OCI-LY7 (cell line): Measurements from ENCODE around the gene SMCHD1. TPM values are rescaled to one million over a fixed set of nuclear protein-coding genes. Genes with fewer than 3 reads are reported as not detected.

Source experiments
- BruUV-seq: library from RNA; stranded (reverse); fragments of 400-500 nt; replicated peaks from 2 replicates; lab custom pipeline; 2021; lab: Mats Ljungman, UMichigan
- CTCF ChIA-PET: fragments of 300-600 bp; sonication (Branson Sonifier 250); formaldehyde crosslinking; loops from one replicate; lab custom pipeline; 2022; ENCODE audit warnings: antibody characterized with exemption; ENCODE audit not compliant: unreplicated experiment; lab: Charles Lee
- POLR2A ChIA-PET: fragments of 300-600 bp; sonication (Branson Sonifier 250); formaldehyde crosslinking; loops from one replicate; lab custom pipeline; 2022; ENCODE audit warnings: antibody characterized with exemption; lab: Charles Lee
- DNase-seq: peaks from one replicate; pipeline ENCODE4 v3.0.0-alpha.2; 2015; ENCODE audit warnings: low spot score
- H2AFZ ChIP-seq: fragments of 200-600 bp; sonication (generic), shearing (Covaris generic); 2 replicates; pipeline ENCODE4 v1.6.1; 2014; ENCODE audit warnings: mild to moderate bottlenecking, antibody characterized with exemption, low read length, moderate library complexity
- H3K27ac ChIP-seq: fragments of 200-600 bp; sonication (generic); 2 replicates; pipeline ENCODE4 v1.5.1; 2014; ENCODE audit warnings: mixed run types, low read depth, mild to moderate bottlenecking, moderate library complexity, low read length, inconsistent platforms; ENCODE audit not compliant: poor library complexity, severe bottlenecking
- H3K36me3 ChIP-seq: fragments of 200-600 bp; sonication (generic); 2 replicates; pipeline ENCODE4 v1.6.1; 2014; ENCODE audit warnings: mild to moderate bottlenecking, antibody characterized with exemption, low read length, moderate library complexity, mixed read lengths; ENCODE audit not compliant: insufficient read depth
- H3K4me1 ChIP-seq: fragments of 200-600 bp; sonication (generic); 2 replicates; pipeline ENCODE4 v1.5.1; 2014; ENCODE audit warnings: mild to moderate bottlenecking, low read length; ENCODE audit not compliant: insufficient read depth, poor library complexity, severe bottlenecking
- H3K4me2 ChIP-seq: fragments of 200-600 bp; sonication (generic); 2 replicates; pipeline ENCODE4 v1.6.1; 2014; ENCODE audit warnings: mild to moderate bottlenecking, low read length
- H3K4me3 ChIP-seq: fragments of 200-600 bp; sonication (generic); 2 replicates; pipeline ENCODE4 v1.5.1; 2014; ENCODE audit warnings: mild to moderate bottlenecking, low read depth, low read length; ENCODE audit not compliant: poor library complexity, severe bottlenecking
- H3K79me2 ChIP-seq: fragments of 200-600 bp; sonication (generic); 2 replicates; pipeline ENCODE4 v1.6.1; 2016; ENCODE audit warnings: low read depth, mild to moderate bottlenecking, low read length, moderate library complexity, mixed read lengths; ENCODE audit not compliant: insufficient read depth
- H3K9me2 ChIP-seq: fragments of 200-600 bp; sonication (generic); 2 replicates; pipeline ENCODE4 v1.6.1; 2016; ENCODE audit warnings: mild to moderate bottlenecking, low read length, mixed read lengths; ENCODE audit not compliant: insufficient read depth
- H3K9me3 ChIP-seq: fragments of 200-600 bp; sonication (generic); 2 replicates; pipeline ENCODE4 v1.6.1; 2014; ENCODE audit warnings: mild to moderate bottlenecking, mixed run types, low read length, mixed read lengths
- H4K20me1 ChIP-seq: fragments of 200-600 bp; sonication (generic); 2 replicates; pipeline ENCODE4 v1.6.1; 2014; ENCODE audit warnings: mild to moderate bottlenecking, antibody characterized with exemption, low read length, moderate library complexity, mixed read lengths; ENCODE audit not compliant: insufficient read depth
- EZH2phosphoT487 ChIP-seq: fragments of 200-600 bp; sonication (generic); IDR thresholded peaks from 2 replicates; pipeline ENCODE4 v1.6.1; 2018; ENCODE audit warnings: low read depth, borderline replicate concordance, mild to moderate bottlenecking, mixed run types, antibody characterized with exemption, low read length, moderate library complexity, mixed read lengths
- intact Hi-C: fragments of 100-400 bp; cut with micrococcal nuclease; formaldehyde crosslinking; loops from one replicate; pipeline ENCODE4 v1.10.0; 2022; ENCODE audit not compliant: unreplicated experiment
- total RNA-seq, 2 experiments: library from RNA; depleted of rRNA in 1 of 2; stranded (reverse); fragments of >200 nt in 1 of 2; shearing (Covaris generic) in 1 of 2; gene quantifications; 2 replicates each; pipeline ENCODE4 v1.2.3, GENCODE V29; 2014 to 2022
- TF ChIP-seq, protein P1 (sequence below): fragments of 200-600 bp; sonication (generic); conservative IDR thresholded peaks from 2 replicates; pipeline ENCODE4 v1.5.1; 2014; ENCODE audit warnings: mild to moderate bottlenecking, antibody characterized with exemption, low read length, moderate library complexity, mixed read lengths

Gene SMCHD1
- total RNA-seq, 2 experiments from 2014 or later, result 114 to 140 TPM

- no peaks in the 10 kb centered on the region for H4K20me1 ChIP-seq
- no peak overlapping the region for H3K4me3 ChIP-seq
- no peak overlapping the region for H3K27ac ChIP-seq
- POLR2A ChIA-PET, result interaction anchor here (1.3 to 2.2 kb wide), 3 partner anchors 9 to 14 kb away, joined by 3 to 13 read pairs (median 4); no protein-coding TSS in a partner anchor
- H2AFZ ChIP-seq, result no peak overlapping the region
- no peaks in the 10 kb centered on the region for H3K4me1 ChIP-seq
- H3K9me3 ChIP-seq, result no peaks in the 10 kb centered on the region
- CTCF ChIA-PET, result interaction anchor here (0.5 kb wide), 1 partner anchor 212 kb away, joined by 3 read pairs; no protein-coding TSS in a partner anchor
- peaks cover 11% of the 10 kb centered on the region; the same call in 1 of the 2 replicates for H3K79me2 ChIP-seq
- DNase-seq, result no peak
- TF ChIP-seq, protein P1, sequence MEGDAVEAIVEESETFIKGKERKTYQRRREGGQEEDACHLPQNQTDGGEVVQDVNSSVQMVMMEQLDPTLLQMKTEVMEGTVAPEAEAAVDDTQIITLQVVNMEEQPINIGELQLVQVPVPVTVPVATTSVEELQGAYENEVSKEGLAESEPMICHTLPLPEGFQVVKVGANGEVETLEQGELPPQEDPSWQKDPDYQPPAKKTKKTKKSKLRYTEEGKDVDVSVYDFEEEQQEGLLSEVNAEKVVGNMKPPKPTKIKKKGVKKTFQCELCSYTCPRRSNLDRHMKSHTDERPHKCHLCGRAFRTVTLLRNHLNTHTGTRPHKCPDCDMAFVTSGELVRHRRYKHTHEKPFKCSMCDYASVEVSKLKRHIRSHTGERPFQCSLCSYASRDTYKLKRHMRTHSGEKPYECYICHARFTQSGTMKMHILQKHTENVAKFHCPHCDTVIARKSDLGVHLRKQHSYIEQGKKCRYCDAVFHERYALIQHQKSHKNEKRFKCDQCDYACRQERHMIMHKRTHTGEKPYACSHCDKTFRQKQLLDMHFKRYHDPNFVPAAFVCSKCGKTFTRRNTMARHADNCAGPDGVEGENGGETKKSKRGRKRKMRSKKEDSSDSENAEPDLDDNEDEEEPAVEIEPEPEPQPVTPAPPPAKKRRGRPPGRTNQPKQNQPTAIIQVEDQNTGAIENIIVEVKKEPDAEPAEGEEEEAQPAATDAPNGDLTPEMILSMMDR, result no peak
- no peak for TF ChIP-seq EZH2phosphoT487
- H3K36me3 ChIP-seq, result peaks cover 100% of the 10 kb centered on the region
- BruUV-seq, result no TSS peak
- no peaks in the 10 kb centered on the region for H3K9me2 ChIP-seq
- H3K4me2 ChIP-seq, result no peak overlapping the region
- intact Hi-C loops, result loop anchor here (5.0 kb wide), 1 partner anchor 102 kb away; no protein-coding TSS in a partner anchor
Observed at GRCh38 chr18:2699001-2699400, 43.5 kb downstream of the SMCHD1 start.

DNA sequence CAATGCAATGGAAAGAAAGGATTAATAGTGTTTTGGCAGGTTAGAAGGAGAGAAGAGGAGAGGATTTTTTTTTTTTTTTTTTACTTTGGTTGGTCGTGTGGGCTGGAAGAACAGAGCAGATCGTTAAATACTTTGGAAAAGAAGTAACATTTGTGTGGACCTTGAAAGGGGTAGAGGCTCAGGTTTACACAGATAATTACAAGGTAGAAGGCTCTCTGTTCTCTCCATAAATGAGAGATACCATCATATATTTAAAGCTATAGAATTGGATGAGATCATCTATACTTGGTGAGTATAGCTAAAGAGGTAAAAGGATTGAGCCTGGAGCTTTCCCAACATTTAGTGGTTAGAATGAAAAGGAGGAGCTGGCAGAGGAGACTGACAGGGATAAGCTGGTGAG, 49.0 kb downstream of the SMCHD1 start:
- H3K79me2 ChIP-seq, result no peaks in the 10 kb centered on the region; the same call in 1 of the 2 replicates
- no peak for TF ChIP-seq EZH2phosphoT487
- TF ChIP-seq, protein P1, result no peak
- H3K4me2 ChIP-seq, result no peak overlapping the region
- no peaks in the 10 kb centered on the region for H3K9me2 ChIP-seq
- no peak overlapping the region for H3K27ac ChIP-seq
- no peaks in the 10 kb centered on the region for H3K4me1 ChIP-seq
- no peak overlapping the region for H2AFZ ChIP-seq
- H3K9me3 ChIP-seq, result no peaks in the 10 kb centered on the region
- no peak for DNase-seq
- H3K4me3 ChIP-seq, result no peak overlapping the region
- intact Hi-C loops, result loop anchor here (5.0 kb wide), 2 partner anchors 33 to 68 kb away; no protein-coding TSS in a partner anchor
- BruUV-seq, result no TSS peak
- peaks cover 98% of the 10 kb centered on the region for H3K36me3 ChIP-seq
- ChIA-PET POLR2A (interaction anchor here (0.7 to 1.7 kb wide), 8 partner anchors 10 to 497 kb away, joined by 3 to 7 read pairs (median 4); no protein-coding TSS in a partner anchor), CTCF (no interaction called here)
- H4K20me1 ChIP-seq, result no peaks in the 10 kb centered on the region

GRCh38 chr18:2706903-2707302, 51.4 kb downstream of the SMCHD1 start:
- TSS peak; percentile 7 for BruUV-seq

More at GRCh38 chr18:2706903-2707302, 51.4 kb downstream of the SMCHD1 start:
- H3K9me3 ChIP-seq, result no peaks in the 10 kb centered on the region
- CTCF ChIA-PET, result interaction anchor here (0.6 kb wide), 1 partner anchor 10 kb away, joined by 3 read pairs; no protein-coding TSS in a partner anchor
- H2AFZ ChIP-seq, result no peak overlapping the region
- no peak for TF ChIP-seq EZH2phosphoT487
- TF ChIP-seq, protein P1, result no peak
- H3K4me3 ChIP-seq, result no peak overlapping the region
- H3K36me3 ChIP-seq, result peaks cover 97% of the 10 kb centered on the region
- no peaks in the 10 kb centered on the region for H3K4me1 ChIP-seq
- no peaks in the 10 kb centered on the region; the same call in 1 of the 2 replicates for H3K79me2 ChIP-seq
- DNase-seq, result no peak
- POLR2A ChIA-PET, result interaction anchor here (0.8 kb wide), 1 partner anchor 101 kb away, joined by 3 read pairs; no protein-coding TSS in a partner anchor
- intact Hi-C loops, result no loop called here
- H3K9me2 ChIP-seq, result no peaks in the 10 kb centered on the region
- H3K27ac ChIP-seq, result peak overlapping the region; percentile 26
- H3K4me2 ChIP-seq, result no peak overlapping the region
- no peaks in the 10 kb centered on the region for H4K20me1 ChIP-seq
